HepG2 (cell line): ENCODE data around the gene NR3C2. TPM values are rescaled to one million over a fixed set of nuclear protein-coding genes. Genes with fewer than 3 reads are reported as not detected.

ENCODE experiments used
- ATAC-seq: fragments of 200-7000 bp; cut with Tn5 transposase; 3 replicates; pipeline ENCODE4 v1.9.1; 2020; ENCODE audit warnings: mild to moderate bottlenecking, moderate library complexity
- BruUV-seq: library from RNA; stranded (reverse); fragments of 400-500 nt; replicated peaks from 2 replicates; lab custom pipeline; 2021; lab: Mats Ljungman, UMichigan
- CTCF ChIA-PET: fragments of 300-600 bp; formaldehyde crosslinking; extraction: SDS; loops from one replicate; lab custom pipeline; 2021; ENCODE audit warnings: low total read pairs, inconsistent platforms, low intra/inter-chr PET ratio; lab: Yijun Ruan, JAX
- POLR2A ChIA-PET: fragments of 350-600 bp; sonication (Branson Sonifier 250); formaldehyde crosslinking; loops from one replicate; lab custom pipeline; 2020; ENCODE audit warnings: antibody characterized with exemption, inconsistent platforms; lab: Yijun Ruan, JAX
- DNase-seq: peaks from one replicate; pipeline ENCODE4 v3.0.0-alpha.2; 2015; ENCODE audit warnings: low spot score
- FAIRE-seq: peaks from 3 replicates; lab custom pipeline; 2011; peaks lifted over from hg19 to GRCh38; lab: Jason Lieb, UNC
- H2AFZ ChIP-seq: one replicate; pipeline ENCODE4 v1.6.1; 2011; ENCODE audit warnings: low read length, inconsistent platforms
- H3K27ac ChIP-seq: fragments of 300-600 bp; 3 replicates; pipeline ENCODE4 v1.8.0; 2011; ENCODE audit warnings: mixed run types, mild to moderate bottlenecking, mixed read lengths, low read length, inconsistent platforms; ENCODE audit not compliant: insufficient read depth; ENCODE audit errors: extremely low read length
- H3K27me3 ChIP-seq, 2 experiments: fragments of 200-600 bp in 1 of 2; 2 replicates in 1 of 2; 3 replicates in 1 of 2; pipeline versions ENCODE4 v1.6.0 to v1.8.0; 2011; ENCODE audit warnings: low read length in 2 of 2, mild to moderate bottlenecking in 2 of 2, moderate library complexity in 2 of 2, inconsistent platforms in 1 of 2; ENCODE audit not compliant: insufficient read depth in 2 of 2, control insufficient read depth in 1 of 2
- H3K36me3 ChIP-seq, 2 experiments: fragments of 200-600 bp in 1 of 2; replicated peaks in 1 of 2; 2 replicates in 1 of 2; 3 replicates in 1 of 2; pipeline versions ENCODE4 v1.5.1 to v1.8.0; 2011; ENCODE audit warnings: low read length in 2 of 2, inconsistent platforms in 1 of 2; ENCODE audit not compliant: insufficient read depth in 2 of 2, control insufficient read depth in 1 of 2
- H3K4me1 ChIP-seq: 2 replicates; pipeline ENCODE4 v1.5.1; 2012; ENCODE audit warnings: low read length, inconsistent platforms; ENCODE audit not compliant: insufficient read depth
- H3K4me2 ChIP-seq: 2 replicates; pipeline ENCODE4 v1.6.0; 2011; ENCODE audit warnings: low read depth, low read length, inconsistent platforms
- H3K4me3 ChIP-seq, 3 experiments: fragments of 200-600 bp in 1 of 3; sonication (generic), shearing (Covaris generic) in 1 of 3; replicated peaks in 1 of 3; 2 replicates each; pipeline ENCODE4 v1.5.1; 2011 to 2016; ENCODE audit warnings: low read length in 3 of 3, inconsistent platforms in 2 of 3, low read depth in 2 of 3, mild to moderate bottlenecking in 2 of 3, control low read depth in 1 of 3, mixed read lengths in 1 of 3; ENCODE audit not compliant: insufficient read depth in 1 of 3
- H3K79me2 ChIP-seq: one replicate; pipeline ENCODE4 v1.6.1; 2011; ENCODE audit warnings: low read length, inconsistent platforms; ENCODE audit not compliant: insufficient read depth
- H3K9ac ChIP-seq: 2 replicates; pipeline ENCODE4 v1.6.0; 2011; ENCODE audit warnings: mild to moderate bottlenecking, low read depth, low read length, inconsistent platforms; ENCODE audit not compliant: insufficient read depth
- H3K9me3 ChIP-seq: 2 replicates; pipeline ENCODE4 v1.5.1; 2012; ENCODE audit warnings: mild to moderate bottlenecking, low read length
- H4K20me1 ChIP-seq: 2 replicates; pipeline ENCODE4 v1.6.0; 2011; ENCODE audit warnings: inconsistent platforms, mild to moderate bottlenecking, low read length, moderate library complexity; ENCODE audit not compliant: insufficient read depth
- HIC2 ChIP-seq: sonication (generic); formaldehyde crosslinking; IDR thresholded peaks from 2 replicates; pipeline ENCODE4 v1.9.0; 2022; ENCODE audit warnings: low read depth, missing genetic modification reagents
- ISX ChIP-seq: sonication (generic); formaldehyde crosslinking; conservative IDR thresholded peaks from 2 replicates; pipeline ENCODE4 v1.5.0; 2020; ENCODE audit warnings: missing genetic modification reagents
- MAFG ChIP-seq: sonication (generic); formaldehyde crosslinking; IDR thresholded peaks from 2 replicates; pipeline ENCODE4 v1.5.1; 2020; ENCODE audit warnings: mild to moderate bottlenecking, missing genetic modification reagents
- PRDM15 ChIP-seq: sonication (generic); formaldehyde crosslinking; IDR thresholded peaks from 2 replicates; pipeline ENCODE4 v1.4.0; 2020; ENCODE audit warnings: missing genetic modification reagents
- PTBP1 ChIP-seq: fragments of 200-400 bp; formaldehyde crosslinking; IDR thresholded peaks from 2 replicates; pipeline ENCODE4 v1.6.1; 2018; ENCODE audit warnings: low read length, low read depth; ENCODE audit not compliant: poor library complexity, severe bottlenecking
- RBAK ChIP-seq: sonication (generic); formaldehyde crosslinking; IDR thresholded peaks from 2 replicates; pipeline ENCODE4 v1.5.1; 2020; ENCODE audit warnings: mild to moderate bottlenecking, missing genetic modification reagents
- SETDB1 ChIP-seq: sonication (generic); formaldehyde crosslinking; IDR thresholded peaks from 2 replicates; pipeline ENCODE4 v1.5.1; 2020; ENCODE audit warnings: missing genetic modification reagents, mild to moderate bottlenecking, borderline replicate concordance
- SIN3A ChIP-seq: IDR thresholded peaks from 2 replicates; pipeline ENCODE4 v1.6.1; 2011; ENCODE audit warnings: low read depth, mild to moderate bottlenecking, control low read depth, low read length, borderline replicate concordance
- ZNF251 ChIP-seq: sonication (generic); formaldehyde crosslinking; IDR thresholded peaks from 2 replicates; pipeline ENCODE4 v1.9.0; 2021; ENCODE audit warnings: mild to moderate bottlenecking, missing genetic modification reagents
- ZNF460 ChIP-seq: sonication (generic); formaldehyde crosslinking; IDR thresholded peaks from 2 replicates; pipeline ENCODE4 v1.5.1; 2020; ENCODE audit warnings: missing genetic modification reagents, mild to moderate bottlenecking, borderline replicate concordance
- ZSCAN25 ChIP-seq: sonication (generic); formaldehyde crosslinking; IDR thresholded peaks from 2 replicates; pipeline ENCODE4 v1.8.0; 2022; ENCODE audit warnings: mild to moderate bottlenecking, missing genetic modification reagents
- WGBS: methylation state at CpG from one replicate; pipeline ENCODE4 v1.1.6; 2017; ENCODE audit warnings: low lambda C conversion rate; 5-methylcytosine and 5-hydroxymethylcytosine counted together
- in situ Hi-C: cut with HindIII; loops from 2 replicates; pipeline ENCODE4 v1.10.0; 2017; ENCODE audit warnings: low pct_unique_long_range_greater_than_20kb; ENCODE audit not compliant: extremely low pct_ligation_motif_present
- intact Hi-C: fragments of 100-400 bp; cut with micrococcal nuclease; formaldehyde crosslinking; loops from one replicate; pipeline ENCODE4 v1.10.0; 2022; ENCODE audit not compliant: unreplicated experiment
- polyA plus RNA-seq, 8 experiments: library from polyadenylated mRNA; depleted of rRNA in 3 of 8; stranded (reverse) in 7 of 8; unstranded in 1 of 8; fragments of >200 nt; fragmentation: Illumina TruSeq in 4 of 8; extraction: Trizol in 4 of 8; gene quantifications; 2 replicates each; pipeline versions ENCODE4 v1.2.1 to v1.2.3, GENCODE V29; 2011 to 2016; ENCODE audit warnings: low read depth in 4 of 8, missing spikeins in 1 of 8, mixed read lengths in 1 of 8; ENCODE audit not compliant: insufficient read depth in 1 of 8
- total RNA-seq, 5 experiments: library from RNA; depleted of rRNA; stranded (reverse); fragments of >200 nt; fragmentation: Illumina TruSeq; extraction: Trizol; gene quantifications; 2 replicates each; pipeline ENCODE4 v1.2.3, GENCODE V29; 2016; ENCODE audit warnings: low read depth in 1 of 5
- TF ChIP-seq, protein P1 (sequence below): IDR thresholded peaks from 2 replicates; pipeline ENCODE4 v1.6.1; 2018; ENCODE audit warnings: missing genetic modification reagents

NR3C2 gene
- total and polyA plus RNA-seq, 2 of the 13 experiments (the other 11 are each of a cell fraction or from before 2014, with no cell fraction given): 0.26 to 0.46 TPM

DNA sequence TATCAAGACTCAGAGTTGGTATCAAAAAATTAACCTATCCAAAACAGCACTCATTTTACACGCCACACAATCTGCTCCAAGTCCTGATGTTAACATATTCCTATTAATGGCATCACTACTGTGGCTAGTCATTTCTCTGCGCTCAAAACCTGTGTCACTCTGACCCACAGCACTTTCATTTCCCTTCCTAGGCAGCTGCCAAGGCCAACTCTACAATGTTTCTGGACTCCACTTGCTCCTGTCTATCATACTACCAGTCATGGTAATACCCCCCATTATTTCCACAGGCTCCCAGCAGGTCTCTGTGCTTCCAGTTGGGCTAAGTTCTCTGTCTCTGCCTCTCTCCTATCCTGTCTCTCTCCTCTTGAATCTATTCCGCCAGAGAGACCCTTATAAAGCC lies 323.6 kb downstream of the NR3C2 start (continued):
- no peak for TF ChIP-seq HIC2 (CRISPR knock-in tag)
- TF ChIP-seq SIN3A: no peak
- no peak for TF ChIP-seq ZNF460 (CRISPR knock-in tag)
- no peak for TF ChIP-seq SETDB1 (CRISPR knock-in tag)

DNA sequence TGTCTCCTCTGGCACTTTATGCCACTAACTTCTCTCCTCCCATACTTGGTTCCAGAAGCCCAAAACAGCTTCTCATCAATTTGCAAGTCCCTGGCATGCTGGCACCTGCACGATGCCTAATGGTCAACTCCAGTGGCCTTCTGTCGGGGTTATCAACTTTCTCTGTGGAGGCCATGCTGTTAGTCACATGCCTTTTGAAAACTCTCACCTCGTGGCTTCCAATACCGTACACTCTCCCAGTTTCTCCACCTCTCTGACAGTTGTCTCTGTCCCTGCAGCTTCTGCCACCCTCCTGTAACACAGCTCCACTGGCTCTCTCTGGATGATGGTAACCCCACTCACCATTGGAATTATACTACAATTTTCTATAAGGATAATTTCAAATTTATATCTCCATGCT lies 324.0 kb downstream of the NR3C2 start:
- no peak overlapping the region for H3K4me2 ChIP-seq
- no peak for FAIRE-seq
- 3% methylated on average over 4 of the region's 4 CpGs for WGBS
- no peak for ATAC-seq
- POLR2A ChIA-PET: no interaction called here
- CTCF ChIA-PET: no interaction called here
- TF ChIP-seq ZSCAN25 (CRISPR knock-in tag) (no peak), ZNF251 (CRISPR knock-in tag) (no peak), RBAK (CRISPR knock-in tag) (no peak), MAFG (CRISPR knock-in tag) (no peak), ISX (CRISPR knock-in tag) (no peak), PRDM15 (CRISPR knock-in tag) (no peak), PTBP1 (no peak)
- TF ChIP-seq, protein P1, sequence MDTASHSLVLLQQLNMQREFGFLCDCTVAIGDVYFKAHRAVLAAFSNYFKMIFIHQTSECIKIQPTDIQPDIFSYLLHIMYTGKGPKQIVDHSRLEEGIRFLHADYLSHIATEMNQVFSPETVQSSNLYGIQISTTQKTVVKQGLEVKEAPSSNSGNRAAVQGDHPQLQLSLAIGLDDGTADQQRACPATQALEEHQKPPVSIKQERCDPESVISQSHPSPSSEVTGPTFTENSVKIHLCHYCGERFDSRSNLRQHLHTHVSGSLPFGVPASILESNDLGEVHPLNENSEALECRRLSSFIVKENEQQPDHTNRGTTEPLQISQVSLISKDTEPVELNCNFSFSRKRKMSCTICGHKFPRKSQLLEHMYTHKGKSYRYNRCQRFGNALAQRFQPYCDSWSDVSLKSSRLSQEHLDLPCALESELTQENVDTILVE (CRISPR knock-in tag): no peak
- no peak overlapping the region for H2AFZ ChIP-seq
- no peaks in the 10 kb centered on the region for H4K20me1 ChIP-seq
- no peak overlapping the region for H3K27ac ChIP-seq
- H3K4me1 ChIP-seq: no peaks in the 10 kb centered on the region
- no peaks in the 10 kb centered on the region for H3K79me2 ChIP-seq
- in situ Hi-C loops: no loop called here
- H3K9me3 ChIP-seq: peaks cover 2% of the 10 kb centered on the region
- no peak for DNase-seq
- H3K9ac ChIP-seq: no peak overlapping the region
- BruUV-seq: no TSS peak
- H3K4me3 ChIP-seq: no peak overlapping the region
- H3K27me3 ChIP-seq: no peaks in the 10 kb centered on the region
- H3K36me3 ChIP-seq: no peaks in the 10 kb centered on the region
- intact Hi-C loops: no loop called here
